Activated CD8-positive, alpha-beta memory T cell treated with anti-CD3 and anti-CD28 coated beads for 24 hours (primary cell): ENCODE measurements around the gene PPIL1.

Experiments used
- DNase-seq: peaks from one replicate; pipeline ENCODE4 v3.0.0-alpha.2; 2020

Gene PPIL1

GRCh38 chr6:36888654-36889481 is 14.3 kb upstream of the PPIL1 start:
- no peak for DNase-seq

- no peak for DNase-seq
Measured at GRCh38 chr6:36888115-36888643, 13.6 kb upstream of the PPIL1 start.

DNA sequence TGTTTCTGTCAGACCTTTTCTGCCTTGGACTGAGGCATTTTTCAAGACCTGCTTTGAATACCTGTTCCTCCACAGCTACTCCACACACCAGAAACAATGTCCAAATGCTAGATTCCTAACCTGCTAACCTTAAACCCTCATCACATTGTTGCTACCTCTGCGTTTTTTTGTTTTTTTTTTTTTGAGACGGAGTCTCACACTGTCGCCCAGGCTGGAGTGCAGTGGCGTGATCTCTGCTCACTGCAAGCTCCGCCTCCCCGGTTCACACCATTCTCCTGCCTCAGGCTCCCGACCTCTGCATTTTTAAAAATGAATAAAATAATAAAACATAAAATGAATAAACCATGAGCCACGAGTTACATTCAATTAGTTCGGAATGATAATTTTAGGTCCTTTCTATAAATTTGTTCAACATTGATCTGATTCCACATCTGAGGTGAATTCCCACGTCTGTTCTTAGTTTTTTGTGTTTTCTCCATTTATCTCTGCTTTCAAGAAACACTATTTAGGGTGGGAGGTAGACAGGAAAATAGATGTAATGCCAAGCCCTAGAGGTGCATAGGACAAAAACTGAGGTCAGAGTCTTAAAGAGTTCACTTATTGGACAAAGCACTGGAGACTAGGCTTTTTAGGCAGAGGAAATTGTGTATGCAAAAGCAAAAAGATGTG is 12.5 kb upstream of the PPIL1 start:
- DNase-seq = no peak

DNA sequence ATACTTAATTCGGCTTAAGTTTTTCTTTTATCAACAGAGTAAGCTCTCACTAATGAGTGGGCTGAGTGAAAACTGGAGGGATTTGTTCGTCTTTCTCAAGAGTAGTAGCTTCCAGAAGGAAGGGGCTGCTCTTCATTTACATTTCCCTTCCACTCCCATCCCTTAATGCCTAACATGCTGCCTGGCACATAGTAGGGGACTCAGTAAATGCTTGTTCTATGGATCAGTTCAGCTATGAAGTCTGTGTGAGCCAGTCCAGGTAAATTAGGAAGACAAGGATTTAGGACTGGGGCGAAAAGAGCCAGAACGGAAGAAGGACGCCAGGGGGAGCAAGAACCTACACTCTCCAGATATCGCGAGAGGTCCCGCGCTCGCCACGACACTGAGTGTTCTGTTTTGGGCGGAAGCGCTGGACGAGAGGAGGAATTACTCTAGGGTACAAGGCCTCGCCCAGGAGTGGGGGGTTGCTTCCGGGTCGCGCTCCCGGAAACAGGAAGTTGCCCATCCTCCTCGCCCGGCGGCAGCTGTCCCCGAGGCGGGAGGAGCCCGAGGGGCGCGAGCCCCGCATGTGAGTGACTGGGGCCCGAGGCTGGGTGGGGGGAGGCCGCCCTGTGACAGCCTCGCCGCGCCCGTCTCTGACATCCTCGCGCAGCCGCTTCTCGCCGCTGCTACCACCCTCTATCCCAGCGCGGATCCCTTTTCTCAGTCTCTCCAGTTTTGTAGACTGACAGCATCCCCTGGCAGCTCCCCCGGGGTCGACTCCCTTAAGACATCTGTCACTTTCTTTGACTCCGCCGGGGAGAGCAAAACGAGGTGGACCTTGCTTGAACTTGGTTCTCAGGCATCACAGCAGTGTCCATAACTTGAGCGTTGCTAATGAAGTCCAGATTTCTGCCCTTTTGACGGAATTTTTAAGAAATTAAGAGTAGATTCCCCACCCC is 11.1 kb upstream of the PPIL1 start, which contains the start of gene C6orf89:
C6orf89 (plus strand) TSS at position 492 of the 941 bp plus-strand sequence. CDS start 13,493 bp downstream, outside the sequence.
- DNase-seq = peak; percentile 96

GRCh38 chr6:36884610-36885009 is 10.0 kb upstream of the PPIL1 start:
- no peak for DNase-seq

- DNase-seq = no peak
Measured at GRCh38 chr6:36875250-36875633, 639 bp upstream of the PPIL1 start.

DNA sequence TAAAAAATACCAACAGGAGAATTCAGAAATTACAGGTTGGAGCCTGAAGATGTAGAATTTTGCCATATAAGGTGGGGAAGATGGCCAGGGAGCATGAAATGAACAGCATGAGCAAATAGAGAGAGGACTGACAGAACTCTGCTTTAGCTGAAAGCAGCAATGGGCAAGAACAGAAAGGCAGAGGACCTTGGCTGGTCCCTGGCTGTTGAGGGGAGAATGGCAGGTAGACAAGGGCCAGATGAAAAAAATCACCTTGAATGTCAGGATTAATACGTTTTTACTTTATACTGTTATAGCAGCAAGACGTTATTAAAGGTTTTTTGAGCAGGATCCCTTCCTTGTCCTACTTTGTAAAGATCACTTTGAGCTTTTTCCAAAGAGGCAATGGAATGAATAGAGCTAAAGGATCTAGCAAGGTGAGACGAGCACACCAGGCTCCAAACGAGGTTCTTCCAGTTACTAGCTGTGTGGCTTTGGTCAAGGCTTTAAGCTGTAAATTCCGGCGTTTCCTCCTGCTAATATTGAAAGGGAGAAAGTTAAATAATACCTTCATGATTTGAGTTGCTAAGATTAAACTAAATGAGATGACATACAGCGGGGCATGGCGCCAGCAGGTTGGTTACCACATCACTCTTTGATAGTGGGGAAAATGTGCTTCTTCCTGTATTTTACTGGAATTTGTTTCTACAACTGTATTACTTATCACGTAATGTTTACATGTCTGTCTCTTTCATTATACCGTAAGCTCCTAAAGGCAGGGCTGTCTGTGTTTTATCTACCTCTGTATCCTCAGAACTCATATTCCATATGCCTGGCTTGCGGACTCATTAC is 776 bp downstream of the PPIL1 start:
- no peak for DNase-seq

DNA sequence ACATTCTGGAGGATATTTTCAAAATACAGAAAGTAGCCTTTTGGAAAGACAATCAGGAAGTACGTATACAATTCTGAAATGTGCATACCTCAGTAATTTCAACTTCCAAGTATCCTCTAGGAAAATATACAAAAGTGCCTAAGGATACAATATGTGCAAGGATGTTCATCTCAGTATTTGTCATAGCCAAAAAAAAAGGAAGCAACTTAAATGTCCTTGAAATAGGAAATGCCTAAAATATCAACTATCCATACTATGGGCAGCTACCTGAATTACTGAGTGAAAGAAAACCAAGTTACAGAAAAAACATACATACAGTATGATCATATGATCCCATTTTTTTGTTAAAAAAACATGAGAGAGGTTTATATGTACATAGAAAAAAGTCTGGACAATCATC is 1.5 kb downstream of the PPIL1 start:
- DNase-seq = no peak

- DNase-seq = no peak
Measured at GRCh38 chr6:36871686-36872085, 2.9 kb downstream of the PPIL1 start.

DNA sequence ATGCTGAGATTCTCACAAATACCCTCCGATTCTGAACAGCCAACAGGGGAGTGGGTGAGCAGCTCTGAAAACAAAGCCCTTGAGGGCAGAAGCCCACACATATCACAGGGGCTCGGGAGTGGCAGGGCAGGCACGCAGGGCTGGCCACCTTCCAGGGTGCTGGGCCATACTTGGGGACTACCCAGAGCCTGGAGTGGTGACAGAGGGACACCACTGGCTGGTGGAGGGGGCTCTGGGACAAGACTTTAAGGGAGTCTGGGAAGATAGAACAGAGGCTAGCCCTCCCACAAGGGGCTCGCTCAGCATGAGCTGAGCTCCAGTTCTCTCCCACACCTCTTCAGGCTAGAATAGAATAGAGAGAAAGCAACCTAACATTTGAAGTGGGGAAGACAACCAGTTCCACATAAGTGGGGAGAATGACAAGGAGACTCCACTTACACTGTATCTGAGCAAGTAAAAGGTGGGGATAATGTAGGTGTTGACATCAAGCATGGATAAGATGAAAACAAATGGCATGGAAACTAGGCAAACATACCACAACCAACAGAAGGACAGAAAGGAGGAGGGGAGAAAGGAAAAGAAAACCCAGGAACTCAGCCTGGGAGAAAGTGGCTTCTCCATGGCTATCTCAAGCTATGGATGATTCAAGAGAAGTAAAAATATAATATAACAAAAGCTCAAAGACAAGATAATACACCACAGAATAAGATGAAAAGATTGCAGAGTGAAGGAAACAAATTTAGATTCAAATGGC is 7.0 kb downstream of the PPIL1 start:
- no peak for DNase-seq

DNA sequence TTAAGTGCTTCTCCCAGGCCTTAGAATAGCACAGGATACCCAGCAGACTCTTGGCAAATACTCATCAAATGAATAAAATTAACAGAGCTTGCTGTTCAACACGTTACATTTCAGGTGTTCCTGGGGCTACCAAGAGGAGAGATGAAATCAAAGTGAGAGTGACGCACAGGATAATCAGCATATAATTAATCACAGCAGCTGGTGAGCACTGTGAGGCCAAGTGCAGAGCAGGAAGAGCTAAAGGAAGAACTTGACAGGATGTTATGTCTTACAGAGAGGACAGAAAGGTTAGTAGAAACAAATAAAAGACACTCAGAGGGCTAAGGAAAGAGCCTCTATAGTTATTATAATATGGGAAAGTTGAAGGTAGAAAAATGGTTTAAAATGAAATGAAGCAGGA is 8.8 kb downstream of the PPIL1 start:
- DNase-seq = no peak

DNA sequence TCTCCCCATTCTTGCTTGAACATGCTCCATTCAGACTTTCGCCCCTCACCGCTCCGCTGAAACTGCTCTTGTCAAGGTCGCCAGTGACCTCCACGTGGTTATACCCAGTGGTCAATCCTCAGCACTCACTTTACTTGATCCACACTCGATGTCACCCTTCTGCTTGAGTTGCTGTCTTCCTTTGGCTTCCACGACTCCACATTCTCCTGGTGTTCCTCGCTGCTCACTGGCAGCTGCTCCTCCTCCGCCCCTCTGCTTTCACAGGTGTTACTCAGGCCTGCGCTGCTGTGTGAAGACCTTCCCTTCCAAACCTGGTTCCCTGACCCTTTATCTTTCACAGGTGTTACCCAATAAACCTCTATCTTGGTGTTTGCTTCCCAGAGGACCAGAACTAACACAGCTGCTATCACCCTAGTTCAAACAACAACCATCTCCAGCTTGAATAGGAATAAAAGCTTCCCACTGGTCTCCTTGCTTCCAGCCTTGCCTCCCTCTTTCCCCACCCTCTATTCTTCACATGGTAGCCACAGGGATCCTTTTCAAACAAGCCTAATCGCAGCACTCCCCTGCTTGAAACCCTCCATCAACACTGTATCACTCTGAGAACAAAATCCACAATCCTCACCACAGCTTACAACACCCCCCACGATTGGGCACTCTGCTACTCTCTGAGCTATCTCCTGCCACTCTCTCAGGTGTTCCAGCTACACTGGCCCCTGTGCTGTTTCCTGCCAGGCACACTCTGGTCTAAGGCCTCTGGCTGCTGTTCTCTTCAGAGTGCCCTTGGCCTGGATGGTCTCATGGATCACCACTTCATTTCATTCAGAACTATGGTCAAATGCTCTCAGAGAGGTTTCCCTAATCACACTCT is 10.7 kb downstream of the PPIL1 start:
- DNase-seq = no peak

- DNase-seq = no peak
Measured at GRCh38 chr6:36862848-36863382, 11.7 kb downstream of the PPIL1 start.

GRCh38 chr6:36862164-36862847 is 12.3 kb downstream of the PPIL1 start:
- no peak for DNase-seq

DNA sequence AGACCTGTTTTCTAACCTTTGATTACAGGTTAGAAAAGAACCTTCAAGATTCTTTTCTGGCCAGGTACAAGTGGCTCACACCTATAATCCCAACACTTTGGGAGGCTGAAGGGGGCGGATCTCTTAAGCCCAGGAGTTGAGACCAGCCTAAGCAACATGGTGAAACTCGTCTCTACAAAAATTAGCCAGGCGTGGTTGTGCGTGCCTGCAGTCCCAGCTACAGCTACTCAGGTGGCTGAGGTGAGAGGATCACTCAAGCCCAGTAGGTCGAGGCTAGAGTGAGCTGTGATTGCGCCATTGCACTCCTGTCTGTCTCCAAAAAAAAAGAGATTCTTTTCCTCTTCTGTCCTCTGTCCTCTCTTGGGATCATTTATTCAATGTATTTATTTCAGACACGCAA is 14.5 kb downstream of the PPIL1 start:
- no peak for DNase-seq

DNA sequence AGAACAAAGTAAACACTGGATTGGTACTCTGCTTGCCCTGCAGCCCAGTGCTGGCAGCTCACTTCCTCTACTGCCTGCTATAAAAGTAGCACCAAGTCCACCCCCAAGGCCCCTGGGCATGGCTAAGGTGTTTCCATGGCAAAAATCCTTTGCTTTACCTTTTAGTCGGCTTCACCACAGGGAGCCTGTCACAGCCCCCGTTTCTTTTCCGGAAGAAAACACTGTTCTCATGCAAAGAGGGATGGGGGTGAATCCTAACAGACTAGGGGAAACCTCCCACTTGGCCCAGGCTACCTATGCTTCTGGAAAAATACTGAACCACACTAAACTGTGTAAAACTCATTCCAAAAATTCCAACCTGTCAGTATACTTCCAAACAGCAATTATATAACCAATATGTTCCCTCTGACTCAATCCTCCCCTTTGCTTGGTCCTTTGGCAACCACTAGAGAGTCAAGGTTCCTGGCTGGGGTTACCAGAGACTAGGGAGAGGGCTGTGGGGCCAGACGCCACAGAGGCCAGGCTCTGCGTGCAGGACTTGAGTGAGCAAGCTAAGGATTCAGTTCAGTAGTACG is 16.1 kb downstream of the PPIL1 start:
- no peak for DNase-seq

GRCh38 chr6:36857325-36857724 is 17.3 kb downstream of the PPIL1 start:
- no peak for DNase-seq

- DNase-seq = no peak
Measured at GRCh38 chr6:36856277-36856676, 18.3 kb downstream of the PPIL1 start.

DNA sequence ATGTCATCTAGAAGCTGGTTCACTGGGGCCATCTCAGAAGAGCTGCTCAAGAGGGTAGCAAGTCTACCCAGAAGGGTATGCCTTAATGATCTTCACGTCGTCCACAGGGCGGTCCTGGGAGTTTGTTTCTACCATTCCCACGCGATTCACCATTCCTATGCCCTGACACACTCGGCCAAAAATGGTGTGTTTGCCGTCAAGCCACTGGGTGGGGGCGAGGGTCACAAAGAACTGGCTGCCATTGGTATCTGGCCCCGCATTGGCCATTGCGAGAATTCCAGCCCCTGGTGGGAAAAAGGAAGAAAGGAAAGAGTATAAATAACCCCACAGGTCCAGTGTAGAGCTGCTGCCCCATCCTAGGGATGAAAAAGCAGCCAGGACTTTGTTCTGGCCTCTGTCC is 18.9 kb downstream of the PPIL1 start:
- no peak for DNase-seq
